Islet precursor cell (in vitro differentiated cells): ENCODE results near the gene SLC11A2.
A peak's percentile ranks its signal among the peaks of the same experiment; 100 is the strongest.
"Not testable (repeated sequence)": the region's sequence is repeated elsewhere in the genome, so short reads cannot be mapped to it uniquely, and the experiment has no call there.

Experiments
- DNase-seq: peaks from one replicate; pipeline ENCODE4 v3.0.0-alpha.2; 2018

The SLC11A2 gene

DNA sequence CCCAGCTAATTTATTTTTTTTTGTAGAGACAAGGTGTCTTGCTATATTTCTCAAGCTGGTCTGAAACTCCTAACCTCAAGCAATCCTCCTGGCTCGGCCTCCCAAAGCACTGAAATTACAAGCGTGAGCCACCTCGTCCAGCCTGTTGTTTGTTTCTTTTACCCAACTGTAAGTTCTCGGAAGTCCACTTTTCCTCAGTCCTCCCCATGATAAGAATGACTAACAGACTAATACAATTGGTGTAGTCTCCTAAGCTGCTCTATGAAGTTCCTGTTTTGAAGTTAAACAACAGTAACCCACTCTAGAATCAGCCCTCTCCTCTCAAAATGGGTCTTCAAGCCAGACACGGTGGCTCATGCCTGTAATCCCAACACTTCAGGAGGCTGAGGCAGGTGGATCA, 37.3 kb downstream of the SLC11A2 start:
- DNase-seq, result peak; percentile 32

DNA sequence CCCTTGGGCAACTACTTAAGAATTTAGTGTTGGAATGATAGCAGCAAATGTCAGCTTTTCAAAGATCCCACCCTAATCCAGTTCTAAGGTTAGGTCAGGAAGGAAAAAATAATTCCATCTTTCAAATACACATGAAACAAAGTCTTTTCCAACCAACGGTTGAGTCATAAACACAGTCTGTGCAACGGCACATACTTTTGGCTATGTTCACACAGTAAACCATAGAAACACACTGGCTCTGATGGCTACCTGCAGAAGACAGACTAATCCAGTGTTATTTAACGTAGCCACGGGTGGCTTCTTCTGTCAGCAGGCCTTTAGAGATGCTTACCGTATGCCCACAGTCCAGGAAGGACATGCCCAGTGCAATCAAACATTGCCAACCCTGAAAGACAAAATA, 38.1 kb downstream of the SLC11A2 start:
- DNase-seq, result peak; percentile 42

DNA sequence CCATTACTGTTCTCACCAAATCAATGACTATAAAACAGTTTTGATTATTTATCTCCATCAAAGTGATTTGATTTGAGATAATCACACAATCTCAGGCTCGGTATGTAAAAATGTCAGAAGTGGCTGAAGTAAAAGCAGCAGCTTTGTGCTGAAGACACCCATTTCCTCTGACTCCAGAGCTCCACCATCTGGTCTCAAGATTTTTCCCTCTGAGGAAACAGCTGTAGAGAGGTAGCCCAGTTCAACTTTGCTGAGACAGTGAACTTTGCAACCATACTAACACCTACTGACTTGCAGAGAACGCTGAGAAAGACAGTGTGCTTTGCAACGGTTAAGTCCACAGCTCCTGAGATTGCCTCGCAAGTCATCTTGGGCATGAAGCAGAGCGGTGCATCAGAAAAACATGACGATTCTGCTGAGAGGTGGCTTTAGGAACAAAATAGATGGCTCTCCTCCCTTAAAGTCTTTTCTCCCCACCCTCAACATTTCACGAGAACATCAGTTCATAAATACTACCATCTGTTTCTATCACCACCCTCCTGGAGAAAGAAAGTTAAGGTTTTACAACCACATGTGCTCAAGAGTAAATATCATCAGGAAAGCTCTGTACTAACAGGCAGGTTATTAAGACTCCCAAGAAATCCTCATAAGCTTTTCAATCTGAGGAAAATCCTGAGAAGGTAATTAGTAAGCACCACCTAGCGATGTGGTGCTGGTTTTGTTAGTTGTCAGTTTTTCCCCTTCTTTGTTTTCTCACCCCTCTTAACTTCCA, 39.0 kb downstream of the SLC11A2 start:
- DNase-seq, result peak; percentile 80

DNA sequence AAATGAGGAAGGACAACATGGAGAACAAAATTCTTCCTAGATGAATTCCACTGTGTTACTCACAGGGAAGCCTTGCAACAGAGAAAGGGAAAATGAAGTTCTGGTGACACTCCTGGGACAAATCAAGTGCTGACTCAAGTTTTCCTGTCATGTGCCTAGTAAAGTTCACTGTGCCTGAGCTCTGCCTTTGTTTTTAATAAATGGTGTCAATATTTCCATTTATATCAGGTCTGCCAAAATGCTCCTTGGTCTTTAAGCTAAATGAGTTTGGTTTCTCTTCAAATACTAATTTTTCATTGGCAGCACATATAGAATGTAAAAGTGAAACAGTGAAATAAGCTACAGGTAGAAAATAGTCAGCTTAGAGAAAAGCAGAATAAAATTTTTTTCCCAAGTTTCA, 40.9 kb downstream of the SLC11A2 start:
- DNase-seq, result peak; percentile 51

DNA sequence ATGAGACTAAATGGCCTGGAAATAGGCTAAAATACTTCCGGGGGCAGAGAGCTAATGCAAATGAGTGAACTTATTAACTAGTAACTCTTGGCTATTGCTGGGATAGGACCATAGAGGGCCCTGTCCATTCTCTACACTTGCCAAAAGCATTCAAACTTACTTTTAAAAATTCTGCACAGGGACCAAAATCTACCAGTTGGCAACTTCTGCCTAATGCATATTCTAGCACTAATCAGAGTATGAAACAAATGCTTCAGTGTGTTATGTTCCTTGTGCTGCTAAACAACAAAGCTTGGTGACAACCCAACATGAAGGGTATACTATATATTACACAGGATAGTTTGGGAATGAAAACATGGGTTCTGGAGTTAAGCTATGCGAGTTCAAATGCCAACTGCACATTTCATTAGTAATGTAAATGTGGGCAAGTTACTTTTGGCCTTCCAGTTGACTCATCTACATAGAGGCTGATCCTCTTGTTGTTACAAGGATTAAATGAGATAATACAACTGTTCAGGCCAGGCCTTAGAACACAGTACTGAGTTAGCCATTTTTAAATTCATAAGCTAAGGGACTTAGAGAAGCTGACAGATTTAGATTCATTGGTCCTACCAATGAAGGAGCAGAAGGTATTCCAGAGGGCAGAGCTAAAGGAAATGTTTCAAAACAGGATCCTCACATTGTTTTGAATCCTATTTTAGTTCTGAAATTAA, 41.4 kb downstream of the SLC11A2 start:
- DNase-seq, result no peak

DNA sequence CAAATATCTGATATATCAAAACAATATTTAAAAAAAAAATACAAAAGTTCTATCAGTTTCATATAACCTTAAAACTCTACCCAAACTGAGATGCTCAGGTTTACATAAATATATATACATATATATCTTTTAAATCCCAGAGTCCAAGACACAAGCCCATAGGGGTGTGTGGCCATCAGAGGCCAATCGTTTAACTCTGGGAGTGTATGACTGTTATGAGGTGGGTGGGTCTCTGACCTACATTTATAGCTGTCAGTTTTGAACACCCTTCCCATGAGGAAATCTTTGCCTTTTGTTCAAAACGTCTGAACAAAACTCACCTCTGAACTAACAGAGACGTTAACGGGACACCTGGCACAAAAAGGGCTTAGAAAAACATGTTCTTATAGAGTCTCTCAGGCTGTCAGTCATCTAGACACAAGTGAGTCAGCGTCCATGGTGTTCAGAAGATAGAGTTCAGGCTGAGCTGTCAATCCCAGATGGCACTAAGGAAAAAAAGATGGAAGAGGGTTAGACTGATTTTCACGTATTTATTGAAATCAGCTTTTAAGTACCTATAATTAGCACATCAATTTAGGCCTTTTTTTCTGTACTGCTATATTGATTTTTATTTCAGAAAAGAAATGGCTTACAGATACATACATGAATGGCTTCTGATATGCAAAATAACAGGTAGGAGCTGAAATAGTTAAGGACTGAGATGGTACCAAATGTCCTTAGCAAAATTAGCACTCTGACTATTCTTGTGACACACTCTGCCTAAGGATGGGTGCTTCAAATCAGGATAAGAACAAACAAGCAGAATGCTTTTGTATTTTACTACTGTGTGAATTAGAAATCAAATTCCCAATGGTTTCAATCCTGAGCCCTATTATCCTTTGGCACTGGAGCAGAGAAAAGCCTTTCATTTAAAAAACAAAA, 44.6 kb downstream of the SLC11A2 start:
- peak; percentile 13 for DNase-seq

DNA sequence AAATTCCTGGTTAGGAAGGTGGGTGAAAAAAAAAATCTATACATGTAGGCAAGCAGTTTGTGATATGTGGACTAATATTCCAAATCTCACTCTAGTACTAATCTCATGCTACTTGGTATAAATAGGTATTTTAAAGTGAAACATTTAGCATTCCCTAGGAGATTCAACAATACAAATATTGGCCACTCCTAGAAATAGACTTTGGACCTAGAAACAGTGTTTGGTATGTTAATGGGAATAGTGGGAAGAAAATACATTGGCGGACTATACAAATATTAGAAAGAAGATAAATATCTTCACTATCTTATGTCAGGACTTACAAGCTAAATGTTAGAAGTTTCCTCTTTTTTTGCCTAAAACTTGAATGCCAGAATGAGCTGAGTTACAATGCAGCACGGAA, 45.6 kb downstream of the SLC11A2 start:
- no peak for DNase-seq

DNA sequence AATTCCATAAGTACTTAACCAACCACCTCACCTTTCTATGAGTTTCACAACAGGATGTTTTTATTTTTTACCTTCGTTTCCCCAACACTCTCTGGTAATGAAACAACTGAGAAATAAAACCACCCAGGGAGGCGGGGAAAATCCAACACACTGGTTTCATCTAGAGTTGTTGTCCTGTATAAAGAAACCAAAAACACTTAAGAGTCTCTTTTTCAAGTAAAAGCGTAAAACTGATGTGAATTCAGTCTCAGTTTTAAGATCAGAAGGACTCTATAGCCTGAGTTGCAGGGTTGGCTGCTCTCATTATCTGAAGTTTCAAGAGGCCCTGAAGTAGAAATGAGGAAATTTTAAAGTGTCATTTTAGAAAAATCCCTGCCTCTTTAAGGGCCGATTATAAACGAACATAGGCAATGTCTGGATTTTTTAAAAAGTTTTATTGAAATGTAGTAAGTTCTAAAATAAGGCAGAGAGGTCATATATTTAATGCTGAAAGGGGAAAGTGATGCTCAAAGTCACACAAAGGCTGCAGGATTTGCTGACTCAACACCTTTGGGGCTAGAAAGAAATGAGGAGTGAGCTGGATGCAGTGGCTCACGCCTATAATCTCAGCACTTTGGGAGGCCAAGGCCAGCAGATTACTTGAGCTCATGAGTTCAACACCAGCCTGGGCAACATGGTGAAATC, 46.7 kb downstream of the SLC11A2 start:
- DNase-seq, result peak; percentile 18

DNA sequence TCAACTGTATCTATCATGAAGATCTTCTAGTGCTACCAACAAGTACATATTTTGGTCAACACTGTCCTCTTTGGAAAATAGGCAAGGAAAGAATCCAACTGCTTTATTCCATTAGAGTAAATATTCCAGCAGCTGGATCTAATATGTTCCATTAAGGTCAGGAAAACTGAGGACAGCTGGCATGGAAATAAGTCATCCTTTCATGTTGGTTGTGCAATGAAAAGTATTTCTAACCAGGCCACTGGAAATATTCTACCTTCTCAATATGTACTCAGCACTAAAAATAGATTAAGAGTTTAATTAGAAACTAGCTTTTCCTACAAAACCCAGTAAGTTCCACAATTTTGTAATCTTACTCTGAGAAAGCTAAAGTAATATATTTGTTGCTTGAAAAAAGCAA, 54.2 kb downstream of the SLC11A2 start:
- DNase-seq, result no peak

DNA sequence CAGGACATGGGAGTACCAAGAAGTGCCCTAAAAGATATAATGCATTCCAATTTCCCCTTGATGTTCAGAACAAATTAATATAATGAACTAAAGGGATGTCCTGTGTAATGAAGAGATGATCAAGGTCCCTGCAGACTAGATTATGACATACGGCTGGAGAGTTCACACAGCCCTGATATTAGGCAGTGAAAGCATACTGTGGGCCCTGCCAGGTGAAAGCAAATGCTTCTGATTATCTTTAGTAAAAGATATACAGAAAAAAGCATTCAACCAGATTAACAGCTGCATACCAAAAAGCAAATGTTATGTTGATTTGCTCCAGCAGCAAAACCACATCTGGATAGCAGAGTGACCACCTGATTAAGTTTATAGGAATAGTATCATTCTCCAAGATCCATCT, 61.8 kb downstream of the SLC11A2 start:
- no peak for DNase-seq

DNA sequence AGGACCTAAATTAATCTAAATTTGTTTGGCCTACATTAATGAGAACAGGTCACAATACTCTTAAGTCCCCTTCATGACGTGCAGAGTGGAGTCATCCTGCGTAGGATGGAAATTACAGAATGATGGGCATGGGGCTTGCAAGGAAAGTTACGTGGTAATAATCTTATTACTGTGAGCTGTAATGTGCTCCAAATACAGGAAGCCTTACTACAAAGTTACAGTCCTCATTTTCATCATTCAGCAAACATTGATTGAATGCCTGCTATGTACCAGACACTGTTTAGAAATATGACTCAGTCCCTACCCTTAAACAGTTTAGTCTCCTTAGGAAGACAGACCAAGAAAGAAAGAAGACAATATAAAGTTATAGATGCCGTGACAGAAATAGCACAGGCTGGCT, 64.5 kb downstream of the SLC11A2 start:
- no peak for DNase-seq

DNA sequence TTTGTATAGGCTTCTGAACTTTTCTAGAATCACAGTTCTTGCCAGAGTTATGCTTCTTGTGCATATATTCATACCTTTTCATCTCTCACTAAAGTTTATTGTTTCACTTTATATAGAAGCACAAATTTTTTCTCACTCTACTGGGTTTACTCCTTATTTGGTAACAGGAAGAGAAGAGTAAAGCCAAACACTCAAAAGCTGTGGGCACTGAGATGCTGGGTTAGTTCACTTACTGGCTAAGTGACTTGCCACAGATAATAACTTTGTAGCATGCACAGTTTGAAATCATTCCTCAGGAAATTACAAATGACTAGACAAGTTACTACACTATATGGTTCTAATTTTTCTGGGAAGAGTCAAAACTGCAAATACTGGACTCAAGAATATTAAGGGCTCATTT, 66.1 kb downstream of the SLC11A2 start:
- DNase-seq, result no peak

DNA sequence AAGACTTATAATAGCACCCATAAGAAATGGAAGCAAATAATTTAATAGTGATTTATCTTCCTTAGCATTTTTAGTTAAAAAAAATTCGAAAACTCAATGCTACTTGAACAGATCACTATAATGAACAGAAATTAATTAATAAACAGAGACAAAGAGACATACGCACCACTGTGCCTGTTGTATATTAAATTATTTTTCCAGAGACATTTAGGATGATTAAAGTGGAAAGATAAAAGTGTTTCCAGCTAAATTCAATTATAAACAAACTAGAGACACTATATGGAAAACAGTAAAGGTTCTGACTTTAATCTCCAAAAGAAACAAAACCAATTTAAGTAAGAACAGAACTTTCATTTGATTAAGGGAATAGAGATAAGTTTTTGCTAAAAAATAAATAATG, 70.5 kb downstream of the SLC11A2 start:
- no peak for DNase-seq

DNA sequence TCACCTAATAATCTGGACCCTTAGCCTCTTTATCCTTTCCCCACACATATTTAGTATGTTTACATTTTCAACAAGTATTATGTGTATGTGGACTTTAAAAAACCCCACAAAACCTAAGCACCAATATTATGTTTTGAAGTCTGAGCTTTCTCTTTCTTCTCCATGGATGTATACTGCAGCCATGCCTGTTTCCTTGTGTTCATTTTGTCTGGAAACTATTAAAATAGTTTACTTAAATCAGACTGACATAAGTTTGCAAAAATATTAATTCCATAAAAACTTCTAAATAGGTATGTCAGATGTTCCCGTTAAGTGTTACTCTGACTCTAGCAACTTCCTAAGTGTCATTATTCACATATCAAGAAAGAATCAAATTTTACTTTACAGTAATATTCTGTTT, 70.9 kb downstream of the SLC11A2 start:
- no peak for DNase-seq

DNA sequence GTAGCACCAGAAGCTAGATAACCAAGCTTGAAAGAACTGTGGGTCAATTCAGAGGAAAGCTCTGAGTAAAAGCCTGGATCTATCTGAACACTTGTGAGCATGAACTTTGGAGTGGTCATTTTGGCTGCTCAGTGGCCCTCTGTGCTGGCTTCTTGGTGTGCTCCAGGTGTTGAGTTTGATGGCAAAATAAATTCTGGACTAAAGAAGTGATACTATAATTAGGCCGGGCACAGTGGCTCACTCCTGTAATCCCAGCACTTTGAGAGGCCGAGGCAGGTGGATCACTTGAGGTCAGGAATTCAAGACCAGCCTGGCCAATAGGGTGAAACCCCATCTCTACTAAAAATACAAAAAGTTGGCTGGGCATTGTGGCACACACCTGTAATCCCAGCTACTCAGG, 71.4 kb downstream of the SLC11A2 start:
- DNase-seq, result not testable (repeated sequence)

DNA sequence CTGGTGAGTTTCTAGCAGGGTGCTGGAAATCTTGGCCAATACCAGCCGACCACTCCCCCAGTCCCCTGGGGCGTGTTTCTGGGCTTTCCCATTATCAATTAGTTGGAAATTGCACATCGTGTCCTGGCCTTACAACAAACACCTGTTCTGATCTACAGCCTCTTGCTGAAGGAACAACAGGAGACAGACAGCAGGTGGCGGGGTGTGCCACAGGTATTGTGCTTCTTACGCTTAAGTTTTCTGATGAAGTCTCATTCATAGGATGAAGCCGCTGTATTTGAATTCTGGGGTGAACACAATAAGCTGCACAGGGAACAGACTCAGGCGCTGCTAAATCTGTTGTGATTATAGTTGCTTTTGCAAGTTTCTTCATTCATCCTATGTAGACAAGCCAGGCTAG, 73.1 kb downstream of the SLC11A2 start:
- DNase-seq, result no peak

DNA sequence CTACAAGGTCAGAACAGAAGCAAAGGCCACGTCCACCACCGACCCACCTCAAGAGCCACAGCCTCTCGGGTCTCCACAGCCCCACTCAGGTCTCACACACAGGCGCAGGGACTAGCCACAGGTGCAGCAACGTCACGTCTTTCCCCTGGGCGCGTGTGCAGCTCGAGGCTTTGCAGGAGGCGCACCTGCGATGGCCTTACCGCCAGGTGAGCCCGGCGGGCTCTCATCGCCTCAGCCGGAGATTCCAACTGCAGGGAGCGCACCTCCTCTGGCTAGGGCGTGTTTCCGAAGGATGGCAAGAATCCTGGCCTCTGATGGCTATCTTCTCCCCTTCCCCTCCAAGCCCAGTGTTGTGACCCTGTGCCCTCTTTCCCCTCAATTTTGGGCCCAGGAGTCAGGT, 73.7 kb downstream of the SLC11A2 start, which contains the start of gene HIGD1C:
Gene HIGD1C (plus strand): TSS at position 35 of the 400 bp plus-strand sequence. CDS start 1,455 bp downstream, outside the sequence.
- no peak for DNase-seq

DNA sequence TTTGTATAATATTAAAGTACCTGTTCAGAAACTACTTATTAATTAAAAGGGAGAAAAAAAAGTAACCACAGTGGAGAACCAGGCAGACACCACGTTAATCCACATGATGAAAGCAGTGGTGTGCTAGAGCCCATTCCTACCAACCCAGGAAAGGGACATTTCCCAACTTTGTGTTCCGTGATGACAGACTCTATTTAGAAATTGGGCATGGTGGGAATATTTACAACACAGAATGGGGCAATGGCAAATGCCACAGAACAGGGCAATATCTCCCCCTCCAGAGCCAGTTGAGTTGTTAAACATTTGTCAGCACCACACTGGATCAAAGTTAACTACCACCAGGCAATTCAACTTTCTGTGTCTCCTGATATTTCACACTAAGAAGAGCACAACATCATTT, 75.1 kb downstream of the SLC11A2 start:
- DNase-seq, result no peak

DNA sequence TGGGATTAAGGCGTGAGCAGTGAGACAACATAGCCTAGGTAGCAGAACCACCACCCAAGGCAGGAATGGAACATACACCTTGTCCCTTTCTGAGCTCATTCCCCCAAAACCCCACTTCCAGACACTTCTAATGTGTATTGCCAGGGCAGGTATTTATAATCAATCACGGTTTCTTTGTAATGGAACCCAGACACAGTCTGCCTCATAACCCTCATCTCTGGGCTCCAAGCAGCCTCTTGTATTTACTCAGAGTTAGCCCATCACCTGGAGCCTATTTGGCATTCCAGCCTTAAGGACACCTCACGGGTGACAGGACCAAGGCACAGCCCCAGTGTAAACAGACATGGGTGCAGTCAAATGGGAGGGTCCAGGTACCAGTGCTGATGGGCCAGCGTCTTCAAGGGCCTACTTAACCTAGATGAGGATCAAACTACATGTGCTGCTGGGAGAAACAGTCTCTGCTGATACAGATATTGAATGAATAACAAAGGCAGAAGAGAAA, 76.3 kb downstream of the SLC11A2 start:
- DNase-seq, result no peak

DNA sequence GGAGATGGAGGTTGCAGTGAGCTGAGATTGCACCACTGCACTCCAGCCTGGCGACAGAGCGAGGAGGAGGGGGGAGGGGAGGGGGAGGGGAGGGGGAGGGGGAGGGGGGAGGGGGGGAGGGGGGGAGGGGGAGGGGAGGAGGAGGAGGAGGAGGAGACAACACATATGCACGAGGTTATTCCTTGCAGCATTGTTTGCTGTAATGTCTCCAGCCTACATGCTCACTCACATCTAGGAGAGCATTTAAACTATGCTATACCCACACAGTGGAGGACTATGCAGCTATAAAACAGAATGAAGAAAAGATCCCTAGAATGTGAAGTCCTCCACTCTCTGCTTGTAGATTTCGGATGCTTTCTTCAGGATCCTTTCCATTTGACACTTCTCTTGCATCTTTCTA, 77.4 kb downstream of the SLC11A2 start:
- no peak for DNase-seq

DNA sequence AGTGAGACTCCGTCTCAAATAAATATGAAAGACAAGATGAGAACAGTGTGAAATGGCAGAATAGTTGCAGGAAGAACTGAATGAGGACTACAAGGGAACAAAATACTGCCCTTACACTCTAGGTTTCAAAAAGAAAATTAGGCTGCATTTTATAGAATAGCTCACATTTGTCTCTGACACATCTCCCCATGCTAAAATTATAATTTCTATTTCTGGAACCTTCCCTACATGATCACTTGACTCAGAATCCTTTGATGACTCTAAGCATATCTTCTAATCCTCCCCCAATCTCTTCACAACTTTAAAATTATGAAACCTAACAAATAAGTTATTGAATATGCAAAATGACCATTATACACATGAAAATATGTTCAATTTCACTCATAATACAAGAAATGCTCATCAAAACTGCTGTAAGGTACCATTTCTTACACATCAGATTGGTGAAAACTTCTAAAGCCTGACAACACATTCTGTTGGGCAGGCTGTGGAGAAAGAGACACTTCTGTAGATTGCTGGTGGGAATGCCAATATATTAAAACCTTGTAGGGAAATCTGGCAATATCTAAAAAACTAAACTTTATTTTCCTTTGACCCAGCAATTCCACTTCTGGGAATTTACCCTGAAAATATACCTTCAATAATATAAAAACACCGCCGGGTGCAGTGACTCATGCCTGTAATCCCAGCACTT, 78.1 kb downstream of the SLC11A2 start:
- no peak for DNase-seq

DNA sequence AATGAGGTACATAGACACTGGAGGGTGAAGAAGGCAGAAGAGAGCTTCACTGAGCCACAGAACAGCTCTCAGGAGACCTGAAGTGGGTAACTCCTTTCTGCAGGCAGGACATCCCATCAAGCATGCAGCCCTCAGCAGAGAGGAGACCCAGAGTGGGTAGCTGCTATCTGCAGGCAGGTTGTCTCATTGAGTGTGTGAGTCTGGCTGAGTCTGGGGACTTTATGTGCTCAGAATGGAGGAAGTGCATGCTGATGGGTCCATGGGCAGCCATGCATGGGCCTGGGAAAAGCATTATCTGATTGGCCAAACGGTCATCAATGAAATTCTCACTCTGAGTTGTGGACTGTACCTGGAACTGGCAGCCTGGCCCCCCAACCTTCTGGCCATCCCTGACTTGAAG, 88.5 kb downstream of the SLC11A2 start:
- no peak for DNase-seq
